MM.1S (cell line): ENCODE measurements around the gene DUSP7.

Source experiments
- DNase-seq: peaks from one replicate; pipeline ENCODE4 v3.0.0-alpha.2; 2015
- H2AFZ ChIP-seq: fragments of 300-600 bp; sonication (generic); 2 replicates; pipeline ENCODE4 v1.6.0; 2016; ENCODE audit warnings: antibody characterized with exemption, low read length
- H3F3A ChIP-seq: fragments of 300-600 bp; sonication (generic); 2 replicates; pipeline ENCODE4 v1.6.1; 2016; ENCODE audit warnings: mild to moderate bottlenecking, antibody characterized with exemption, low read length, moderate library complexity, mixed read lengths; ENCODE audit not compliant: insufficient read depth
- H3K27ac ChIP-seq: fragments of 300-600 bp; sonication (generic); 2 replicates; pipeline ENCODE4 v1.5.1; 2016; ENCODE audit warnings: mild to moderate bottlenecking, low read length
- H3K27me3 ChIP-seq: fragments of 300-600 bp; sonication (generic); replicated peaks from 2 replicates; pipeline ENCODE4 v1.6.0; 2016; ENCODE audit warnings: low read length; ENCODE audit not compliant: insufficient read depth
- H3K36me3 ChIP-seq: fragments of 300-600 bp; sonication (generic); replicated peaks from 2 replicates; pipeline ENCODE4 v1.6.1; 2016; ENCODE audit warnings: mild to moderate bottlenecking, low read length, mixed read lengths; ENCODE audit not compliant: insufficient read depth
- H3K4me1 ChIP-seq: fragments of 300-600 bp; sonication (generic); 2 replicates; pipeline ENCODE4 v1.6.1; 2016; ENCODE audit warnings: low read length, mixed read lengths
- H3K4me2 ChIP-seq: fragments of 300-600 bp; sonication (generic); 2 replicates; pipeline ENCODE4 v1.6.0; 2016; ENCODE audit warnings: low read depth, low read length
- H3K4me3 ChIP-seq: fragments of 300-600 bp; sonication (generic); 2 replicates; pipeline ENCODE4 v1.5.1; 2016; ENCODE audit warnings: low read length, mixed read lengths
- H3K79me2 ChIP-seq: fragments of 300-600 bp; sonication (generic); 2 replicates; pipeline ENCODE4 v1.6.1; 2016; ENCODE audit warnings: mixed run types, low read length, mixed read lengths
- H3K9ac ChIP-seq: fragments of 300-600 bp; sonication (generic); 2 replicates; pipeline ENCODE4 v1.6.1; 2016; ENCODE audit warnings: low read length, mixed read lengths
- H3K9me2 ChIP-seq: fragments of 300-600 bp; sonication (generic); replicated peaks from 2 replicates; pipeline ENCODE4 v1.6.1; 2016; ENCODE audit warnings: mild to moderate bottlenecking, low read length, mixed read lengths; ENCODE audit not compliant: insufficient read depth
- H3K9me3 ChIP-seq: fragments of 300-600 bp; sonication (generic); replicated peaks from 2 replicates; pipeline ENCODE4 v1.6.1; 2016; ENCODE audit warnings: mild to moderate bottlenecking, low read length, mixed read lengths; ENCODE audit not compliant: insufficient read depth
- H4K20me1 ChIP-seq: fragments of 300-600 bp; sonication (generic); 2 replicates; pipeline ENCODE4 v1.6.1; 2016; ENCODE audit warnings: mild to moderate bottlenecking, low read length, moderate library complexity, mixed read lengths; ENCODE audit not compliant: insufficient read depth
- EZH2 ChIP-seq: fragments of 300-600 bp; sonication (generic); optimal IDR thresholded peaks from 2 replicates; pipeline ENCODE3; 2017; ENCODE audit warnings: low read depth, mild to moderate bottlenecking, antibody characterized with exemption, low read length, mixed read lengths
- EZH2phosphoT487 ChIP-seq: fragments of 300-600 bp; sonication (generic); IDR thresholded peaks from 2 replicates; pipeline ENCODE4 v1.6.1; 2018; ENCODE audit warnings: antibody characterized with exemption, low read length
- TF ChIP-seq, protein P1 (sequence below): fragments of 300-600 bp; sonication (generic); IDR thresholded peaks from 2 replicates; pipeline ENCODE4 v1.5.1; 2016; ENCODE audit warnings: antibody characterized with exemption, low read length, mixed read lengths

The DUSP7 gene

DNA sequence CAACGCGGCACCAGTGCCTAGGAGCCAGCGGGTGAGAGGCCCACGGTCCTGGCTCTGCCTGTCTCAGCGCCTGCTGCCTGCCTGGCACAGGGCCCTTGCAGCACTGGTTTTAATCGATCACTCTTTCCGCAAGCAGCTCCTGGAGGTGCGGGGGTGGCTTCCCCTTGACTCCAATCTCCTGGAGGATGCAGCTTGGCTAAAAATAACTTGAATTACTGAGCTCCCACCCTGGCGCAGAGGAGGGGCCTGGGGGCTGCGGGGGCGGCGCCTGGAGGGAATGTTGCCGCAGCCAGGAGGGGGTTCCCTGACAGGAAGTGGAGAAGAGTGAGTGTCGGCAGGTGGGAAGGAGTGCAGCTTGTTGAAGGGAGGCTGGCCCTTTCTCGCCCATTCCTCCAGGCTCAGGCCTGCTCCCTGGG lies 50.8 kb downstream of the DUSP7 start:
- Histone ChIP-seq H3K79me2 (no peaks in the 10 kb centered on the region), H3K27me3 (peaks cover 2% of the 10 kb centered on the region; the same call in 1 of the 2 replicates), H3K9ac (no peak overlapping the region), H3K9me2 (no peaks in the 10 kb centered on the region), H3F3A (no peaks in the 10 kb centered on the region), H3K4me1 (no peaks in the 10 kb centered on the region), H3K4me2 (no peak overlapping the region), H3K27ac (no peak overlapping the region), H4K20me1 (no peaks in the 10 kb centered on the region), H2AFZ (no peak overlapping the region), H3K36me3 (no peaks in the 10 kb centered on the region), H3K4me3 (no peak overlapping the region), H3K9me3 (no peaks in the 10 kb centered on the region)
- no peak for DNase-seq
- TF ChIP-seq EZH2phosphoT487 (no peak), EZH2 (no peak)
- TF ChIP-seq, protein P1, sequence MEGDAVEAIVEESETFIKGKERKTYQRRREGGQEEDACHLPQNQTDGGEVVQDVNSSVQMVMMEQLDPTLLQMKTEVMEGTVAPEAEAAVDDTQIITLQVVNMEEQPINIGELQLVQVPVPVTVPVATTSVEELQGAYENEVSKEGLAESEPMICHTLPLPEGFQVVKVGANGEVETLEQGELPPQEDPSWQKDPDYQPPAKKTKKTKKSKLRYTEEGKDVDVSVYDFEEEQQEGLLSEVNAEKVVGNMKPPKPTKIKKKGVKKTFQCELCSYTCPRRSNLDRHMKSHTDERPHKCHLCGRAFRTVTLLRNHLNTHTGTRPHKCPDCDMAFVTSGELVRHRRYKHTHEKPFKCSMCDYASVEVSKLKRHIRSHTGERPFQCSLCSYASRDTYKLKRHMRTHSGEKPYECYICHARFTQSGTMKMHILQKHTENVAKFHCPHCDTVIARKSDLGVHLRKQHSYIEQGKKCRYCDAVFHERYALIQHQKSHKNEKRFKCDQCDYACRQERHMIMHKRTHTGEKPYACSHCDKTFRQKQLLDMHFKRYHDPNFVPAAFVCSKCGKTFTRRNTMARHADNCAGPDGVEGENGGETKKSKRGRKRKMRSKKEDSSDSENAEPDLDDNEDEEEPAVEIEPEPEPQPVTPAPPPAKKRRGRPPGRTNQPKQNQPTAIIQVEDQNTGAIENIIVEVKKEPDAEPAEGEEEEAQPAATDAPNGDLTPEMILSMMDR: no peak

DNA sequence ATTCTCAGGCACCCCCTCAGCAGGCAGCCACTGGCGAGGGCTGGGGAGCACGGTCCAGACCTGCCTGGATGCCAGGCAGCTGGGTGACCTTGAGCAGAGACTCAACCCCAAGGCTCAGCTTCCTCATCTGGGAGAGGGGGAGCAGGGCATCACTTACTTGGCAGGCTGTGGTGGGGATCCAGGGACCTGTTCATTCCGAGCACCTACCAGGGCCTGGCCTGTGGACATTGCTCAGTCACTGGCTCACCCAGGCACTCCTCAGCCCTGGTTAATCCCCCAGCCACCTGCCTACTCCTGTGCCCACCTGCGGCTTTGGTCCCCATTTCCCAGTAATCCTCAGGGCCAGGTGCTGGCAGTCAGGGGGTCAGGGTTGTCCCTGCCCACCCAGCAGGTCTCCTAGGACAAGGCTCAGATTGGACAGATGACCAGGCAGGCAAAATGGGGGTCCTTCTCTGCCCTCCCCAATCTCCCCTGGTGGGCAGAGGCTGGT lies 51.4 kb downstream of the DUSP7 start:
- Histone ChIP-seq H3K9me3 (no peaks in the 10 kb centered on the region), H3K4me3 (no peak overlapping the region), H3F3A (no peaks in the 10 kb centered on the region), H3K9me2 (no peaks in the 10 kb centered on the region), H3K4me1 (no peaks in the 10 kb centered on the region), H3K79me2 (no peaks in the 10 kb centered on the region), H3K36me3 (no peaks in the 10 kb centered on the region), H4K20me1 (no peaks in the 10 kb centered on the region), H3K4me2 (no peak overlapping the region), H2AFZ (no peak overlapping the region), H3K27me3 (peaks cover 4% of the 10 kb centered on the region; the same call in 1 of the 2 replicates), H3K27ac (no peak overlapping the region), H3K9ac (no peak overlapping the region)
- DNase-seq: no peak
- no peak for TF ChIP-seq EZH2

DNA sequence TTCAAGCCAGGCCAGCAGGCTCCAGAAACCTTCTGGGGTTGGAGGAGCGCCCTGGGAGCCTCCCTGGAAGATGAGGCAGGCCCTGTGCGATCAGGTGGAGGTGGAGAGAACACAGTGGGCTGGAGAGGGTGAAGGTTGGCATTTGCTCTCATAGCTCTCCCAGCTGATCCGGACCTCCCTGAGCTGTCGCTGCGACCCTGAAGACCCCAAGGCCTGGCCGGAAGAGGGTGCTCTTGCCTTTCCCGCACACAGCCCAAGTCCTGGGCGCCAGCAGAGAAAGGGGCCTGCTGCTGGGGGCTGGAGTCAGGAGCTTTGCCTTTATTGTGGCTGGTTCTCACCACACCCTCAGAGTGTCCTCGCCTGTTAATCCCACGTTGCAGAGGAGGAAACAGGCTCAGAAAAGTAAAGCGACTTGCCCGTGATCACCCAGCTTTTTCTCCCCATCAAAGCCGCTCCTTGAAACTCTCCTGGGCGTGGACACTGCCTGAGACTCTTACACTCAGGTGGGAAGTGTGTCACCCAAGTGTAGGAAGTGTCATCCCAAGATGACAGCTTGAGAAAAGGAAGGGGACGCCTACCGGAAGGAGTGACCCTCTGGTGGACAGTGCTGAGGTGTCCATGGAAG lies 52.1 kb downstream of the DUSP7 start:
- Histone ChIP-seq H3K27ac (no peak overlapping the region), H3K4me3 (no peak overlapping the region), H3K9me2 (no peaks in the 10 kb centered on the region), H3K36me3 (no peaks in the 10 kb centered on the region), H3K4me2 (no peak overlapping the region), H3F3A (no peaks in the 10 kb centered on the region), H2AFZ (no peak overlapping the region), H3K9me3 (no peaks in the 10 kb centered on the region), H3K79me2 (no peaks in the 10 kb centered on the region), H3K4me1 (no peaks in the 10 kb centered on the region), H3K9ac (no peak overlapping the region), H3K27me3 (peaks cover 6% of the 10 kb centered on the region; the same call in 1 of the 2 replicates), H4K20me1 (no peaks in the 10 kb centered on the region)
- no peak for TF ChIP-seq EZH2phosphoT487
- TF ChIP-seq, protein P1: no peak
- no peak for TF ChIP-seq EZH2
- DNase-seq: no peak

DNA sequence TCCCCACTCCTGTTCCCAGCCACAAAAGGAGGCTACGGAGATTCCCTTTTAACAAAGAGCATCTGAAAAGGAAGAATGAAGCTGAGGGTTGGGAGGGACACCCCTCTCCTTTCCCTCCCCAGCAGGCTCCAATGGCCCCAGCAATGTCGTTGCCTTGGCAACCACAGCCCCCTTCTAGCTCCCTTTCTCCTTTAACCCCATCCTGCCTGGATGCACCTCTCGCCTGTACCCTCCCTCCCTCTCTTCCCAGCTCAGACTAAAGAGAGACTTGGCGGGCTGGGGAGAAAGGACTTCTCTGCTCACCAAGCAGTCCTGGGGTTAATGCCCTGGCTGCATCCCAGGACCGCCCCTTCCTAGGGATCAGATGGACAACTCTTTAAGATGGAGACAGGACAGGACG lies 53.6 kb downstream of the DUSP7 start:
- no peak overlapping the region for H3K27ac ChIP-seq
- H3K9me3 ChIP-seq: no peaks in the 10 kb centered on the region
- H3K79me2 ChIP-seq: no peaks in the 10 kb centered on the region
- H4K20me1 ChIP-seq: no peaks in the 10 kb centered on the region
- H3K4me1 ChIP-seq: no peaks in the 10 kb centered on the region
- no peak overlapping the region for H2AFZ ChIP-seq
- H3K9me2 ChIP-seq: no peaks in the 10 kb centered on the region
- TF ChIP-seq EZH2phosphoT487 (no peak), EZH2 (no peak)
- TF ChIP-seq, protein P1: no peak
- no peak overlapping the region for H3K4me2 ChIP-seq
- H3K27me3 ChIP-seq: peaks cover 11% of the 10 kb centered on the region; the same call in 1 of the 2 replicates
- no peak overlapping the region for H3K9ac ChIP-seq
- DNase-seq: no peak
- H3F3A ChIP-seq: no peaks in the 10 kb centered on the region
- no peak overlapping the region for H3K4me3 ChIP-seq
- no peaks in the 10 kb centered on the region for H3K36me3 ChIP-seq
